ENCODE data around the gene NOC2L.
"Not testable (repeated sequence)": the region's sequence is repeated elsewhere in the genome, so short reads cannot be mapped to it uniquely, and the experiment has no call there.

NOC2L gene

DNA sequence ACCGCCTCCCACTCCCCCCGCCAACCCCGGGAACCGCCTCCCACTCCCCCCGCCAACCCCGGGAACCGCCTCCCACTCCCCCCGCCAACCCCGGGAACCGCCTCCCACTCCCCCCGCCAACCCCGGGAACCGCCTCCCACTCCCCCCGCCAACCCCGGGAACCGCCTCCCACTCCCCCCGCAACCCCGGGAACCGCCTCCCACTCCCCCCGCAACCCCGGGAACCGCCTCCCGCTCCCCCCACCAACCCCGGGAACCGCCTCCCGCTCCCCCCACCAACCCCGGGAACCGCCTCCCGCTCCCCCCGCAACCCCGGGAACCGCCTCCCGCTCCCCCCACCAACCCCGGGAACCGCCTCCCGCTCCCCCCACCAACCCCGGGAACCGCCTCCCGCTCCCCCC, 17.7 kb upstream of the NOC2L start:
- not testable (repeated sequence) for H3K4me1 ChIP-seq (ENCODE audit: control insufficient read depth, insufficient read depth, low read length)
- peaks cover 13% of the 10 kb centered on the region for H3K27me3 ChIP-seq (ENCODE audit: control insufficient read depth, insufficient read depth, low read length)

GRCh38 chr1:975896-976683, 17.0 kb upstream of the NOC2L start:
- peaks cover 2% of the 10 kb centered on the region for H3K4me1 ChIP-seq (ENCODE audit: control insufficient read depth, insufficient read depth, low read length)
- H3K4me3 ChIP-seq (ENCODE audit: low read length) = peak overlapping the region; percentile 47
- no peak overlapping the region for H3K9ac ChIP-seq (ENCODE audit: low read length)
- H3K27me3 ChIP-seq (ENCODE audit: control insufficient read depth, insufficient read depth, low read length) = peaks cover 13% of the 10 kb centered on the region
- no peaks in the 10 kb centered on the region for H3K36me3 ChIP-seq (ENCODE audit: control insufficient read depth, insufficient read depth, low read length)
- H3K27ac ChIP-seq (ENCODE audit: low read depth, low read length) = peak overlapping the region; percentile 73

More for the DNA sequence above, 17.7 kb upstream of the NOC2L start:
- H3K36me3 ChIP-seq (ENCODE audit: control insufficient read depth, insufficient read depth, low read length); H3K4me3 ChIP-seq (ENCODE audit: low read length); H3K27ac ChIP-seq (ENCODE audit: low read depth, low read length); H3K9ac ChIP-seq (ENCODE audit: low read length): not testable (repeated sequence)

DNA sequence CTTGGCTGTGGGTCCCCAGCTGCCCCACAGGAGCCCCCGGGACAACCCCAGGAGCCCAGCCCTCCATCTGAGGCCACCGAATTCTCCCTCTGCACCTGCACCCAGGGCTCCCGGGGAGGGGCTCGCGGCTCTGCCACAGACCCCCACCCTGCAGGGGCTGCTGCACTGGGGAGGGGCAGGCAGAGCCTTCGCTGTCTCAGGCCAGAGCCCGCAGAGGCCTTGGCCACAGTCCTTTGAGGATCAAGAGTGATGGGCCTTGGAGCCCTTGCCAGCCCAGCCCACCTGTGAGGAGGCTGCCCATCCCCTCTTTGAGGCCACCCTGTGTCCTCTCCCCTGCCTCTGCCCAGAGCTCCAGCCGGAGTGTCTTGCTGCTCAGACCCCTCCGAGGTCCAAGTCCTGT, 16.3 kb upstream of the NOC2L start:
- H3K36me3 ChIP-seq (ENCODE audit: control insufficient read depth, insufficient read depth, low read length) = no peaks in the 10 kb centered on the region
- H3K4me1 ChIP-seq (ENCODE audit: control insufficient read depth, insufficient read depth, low read length) = peaks cover 2% of the 10 kb centered on the region
- no peak overlapping the region for H3K4me3 ChIP-seq (ENCODE audit: low read length)
- peaks cover 18% of the 10 kb centered on the region for H3K27me3 ChIP-seq (ENCODE audit: control insufficient read depth, insufficient read depth, low read length)
- H3K27ac ChIP-seq (ENCODE audit: low read depth, low read length) = no peak overlapping the region
- H3K9ac ChIP-seq (ENCODE audit: low read length) = no peak overlapping the region

DNA sequence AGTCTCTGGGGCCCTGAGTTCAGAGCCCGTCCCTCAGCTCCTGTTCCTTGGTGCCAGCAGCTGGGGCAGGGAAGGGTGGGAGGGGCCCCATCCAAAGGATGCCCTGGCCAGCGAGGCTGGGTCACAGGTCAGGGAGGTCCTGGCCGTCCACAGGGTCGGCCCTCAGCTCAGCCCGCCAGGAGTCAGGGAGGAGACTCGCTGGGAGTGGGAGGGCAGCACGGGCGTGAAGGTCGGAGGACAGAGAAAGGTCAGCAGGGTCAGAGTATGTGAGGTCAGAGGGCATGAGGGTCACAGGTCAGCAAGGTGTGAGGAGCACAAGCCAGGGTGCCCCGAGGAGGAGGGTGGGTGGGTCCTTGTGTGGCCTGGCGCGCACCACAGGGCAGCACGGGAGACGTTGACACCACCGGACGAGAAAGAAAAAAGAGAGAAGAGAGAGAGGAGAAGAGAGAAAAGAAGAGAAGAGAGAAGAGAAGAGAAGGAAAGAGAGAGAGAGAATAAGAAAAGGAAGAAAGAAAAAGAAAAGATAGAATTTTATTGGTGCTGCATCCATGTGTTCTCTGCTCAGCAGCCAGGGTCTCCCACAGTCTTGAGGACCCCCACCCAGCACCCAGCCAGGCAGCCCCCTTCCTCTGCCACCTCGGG, 15.8 kb upstream of the NOC2L start:
- Histone ChIP-seq H3K27me3 (ENCODE audit: control insufficient read depth, insufficient read depth, low read length) (peaks cover 21% of the 10 kb centered on the region), H3K27ac (ENCODE audit: low read depth, low read length) (no peak overlapping the region)

GRCh38 chr1:974293-974640, 15.2 kb upstream of the NOC2L start:
- Histone ChIP-seq H3K4me1 (ENCODE audit: control insufficient read depth, insufficient read depth, low read length) (peaks cover 2% of the 10 kb centered on the region), H3K27me3 (ENCODE audit: control insufficient read depth, insufficient read depth, low read length) (peaks cover 24% of the 10 kb centered on the region), H3K27ac (ENCODE audit: low read depth, low read length) (no peak overlapping the region), H3K9ac (ENCODE audit: low read length) (no peak overlapping the region), H3K4me3 (ENCODE audit: low read length) (no peak overlapping the region), H3K36me3 (ENCODE audit: control insufficient read depth, insufficient read depth, low read length) (no peaks in the 10 kb centered on the region)

More for the DNA sequence above, 15.8 kb upstream of the NOC2L start:
- H3K4me1 ChIP-seq (ENCODE audit: control insufficient read depth, insufficient read depth, low read length) = peaks cover 2% of the 10 kb centered on the region
- no peak overlapping the region for H3K9ac ChIP-seq (ENCODE audit: low read length)
- H3K4me3 ChIP-seq (ENCODE audit: low read length) = no peak overlapping the region
- no peaks in the 10 kb centered on the region for H3K36me3 ChIP-seq (ENCODE audit: control insufficient read depth, insufficient read depth, low read length)

- H3K9ac ChIP-seq (ENCODE audit: low read length) = no peak overlapping the region
- H3K36me3 ChIP-seq (ENCODE audit: control insufficient read depth, insufficient read depth, low read length) = no peaks in the 10 kb centered on the region
- peaks cover 24% of the 10 kb centered on the region for H3K27me3 ChIP-seq (ENCODE audit: control insufficient read depth, insufficient read depth, low read length)
- peaks cover 2% of the 10 kb centered on the region for H3K4me1 ChIP-seq (ENCODE audit: control insufficient read depth, insufficient read depth, low read length)
- no peak overlapping the region for H3K27ac ChIP-seq (ENCODE audit: low read depth, low read length)
- H3K4me3 ChIP-seq (ENCODE audit: low read length) = no peak overlapping the region
Observed at GRCh38 chr1:973459-974292, 14.6 kb upstream of the NOC2L start.

DNA sequence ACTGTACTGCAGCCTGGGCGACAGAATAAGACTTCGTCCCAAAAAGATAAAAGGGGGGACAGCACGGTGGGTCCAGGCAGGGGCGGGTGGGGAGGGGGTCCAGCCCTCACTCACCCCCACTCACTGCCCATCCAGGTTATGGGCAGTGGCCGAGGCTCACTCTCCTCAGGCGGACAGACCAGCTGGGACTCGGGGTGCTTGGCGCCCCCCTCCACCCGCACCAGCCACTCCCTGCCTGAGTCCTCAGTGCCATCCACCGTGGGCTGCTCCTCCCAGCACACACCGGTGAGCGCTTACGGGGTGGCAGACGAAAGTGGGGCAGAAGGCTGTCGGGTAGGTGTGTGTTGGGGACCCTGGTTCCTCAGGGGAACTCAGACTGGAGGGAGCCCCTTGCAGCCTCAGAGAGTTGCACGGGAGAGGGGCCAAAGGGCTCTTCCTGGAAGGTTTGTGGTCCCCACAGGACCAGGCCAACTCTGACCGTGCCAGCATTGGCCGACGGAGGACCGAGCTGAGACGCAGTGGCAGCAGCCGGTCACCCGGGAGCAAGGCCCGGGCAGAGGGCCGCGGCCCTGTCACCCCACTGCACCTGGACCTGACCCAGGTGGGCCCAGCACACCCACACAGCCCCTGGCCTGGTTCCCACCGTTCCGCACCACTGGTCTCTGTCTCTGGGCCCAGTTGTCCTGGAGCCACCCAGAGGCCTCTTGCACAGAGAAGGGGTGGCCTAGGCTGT, 13.8 kb upstream of the NOC2L start:
- Histone ChIP-seq H3K27me3 (ENCODE audit: control insufficient read depth, insufficient read depth, low read length) (peaks cover 29% of the 10 kb centered on the region), H3K4me3 (ENCODE audit: low read length) (no peak overlapping the region), H3K27ac (ENCODE audit: low read depth, low read length) (no peak overlapping the region), H3K9ac (ENCODE audit: low read length) (no peak overlapping the region), H3K36me3 (ENCODE audit: control insufficient read depth, insufficient read depth, low read length) (no peaks in the 10 kb centered on the region), H3K4me1 (ENCODE audit: control insufficient read depth, insufficient read depth, low read length) (peaks cover 2% of the 10 kb centered on the region)

GRCh38 chr1:971751-972506, 12.9 kb upstream of the NOC2L start:
- Histone ChIP-seq H3K4me1 (ENCODE audit: control insufficient read depth, insufficient read depth, low read length) (peaks cover 2% of the 10 kb centered on the region), H3K27me3 (ENCODE audit: control insufficient read depth, insufficient read depth, low read length) (peaks cover 32% of the 10 kb centered on the region)

GRCh38 chr1:970973-971730, 12.1 kb upstream of the NOC2L start:
- Histone ChIP-seq H3K36me3 (ENCODE audit: control insufficient read depth, insufficient read depth, low read length) (no peaks in the 10 kb centered on the region), H3K27ac (ENCODE audit: low read depth, low read length) (no peak overlapping the region), H3K4me1 (ENCODE audit: control insufficient read depth, insufficient read depth, low read length) (peaks cover 2% of the 10 kb centered on the region), H3K4me3 (ENCODE audit: low read length) (no peak overlapping the region), H3K27me3 (ENCODE audit: control insufficient read depth, insufficient read depth, low read length) (peaks cover 30% of the 10 kb centered on the region), H3K9ac (ENCODE audit: low read length) (no peak overlapping the region)

More at GRCh38 chr1:971751-972506, 12.9 kb upstream of the NOC2L start:
- no peak overlapping the region for H3K27ac ChIP-seq (ENCODE audit: low read depth, low read length)
- H3K4me3 ChIP-seq (ENCODE audit: low read length) = no peak overlapping the region
- H3K36me3 ChIP-seq (ENCODE audit: control insufficient read depth, insufficient read depth, low read length) = no peaks in the 10 kb centered on the region
- H3K9ac ChIP-seq (ENCODE audit: low read length) = no peak overlapping the region

GRCh38 chr1:970242-970972, 11.4 kb upstream of the NOC2L start:
- Histone ChIP-seq H3K36me3 (ENCODE audit: control insufficient read depth, insufficient read depth, low read length) (no peaks in the 10 kb centered on the region), H3K27ac (ENCODE audit: low read depth, low read length) (no peak overlapping the region), H3K27me3 (ENCODE audit: control insufficient read depth, insufficient read depth, low read length) (peaks cover 29% of the 10 kb centered on the region), H3K9ac (ENCODE audit: low read length) (no peak overlapping the region), H3K4me1 (ENCODE audit: control insufficient read depth, insufficient read depth, low read length) (no peaks in the 10 kb centered on the region), H3K4me3 (ENCODE audit: low read length) (no peak overlapping the region)

Measured in rectal smooth muscle tissue (tissue), 1 donor.